Loucy (cell line): ENCODE measurements around the gene RPL23.

Source experiments
- H2AFZ ChIP-seq: fragments of 200-600 bp; sonication (generic); 2 replicates; pipeline ENCODE4 v1.6.0; 2016; ENCODE audit warnings: antibody characterized with exemption, mild to moderate bottlenecking, low read length, moderate library complexity
- H3F3A ChIP-seq: fragments of 200-600 bp; 2 replicates; pipeline ENCODE4 v1.6.0; 2016; ENCODE audit warnings: antibody characterized with exemption, low read depth, mild to moderate bottlenecking
- H3K27me3 ChIP-seq: fragments of 200-600 bp; sonication (generic); 2 replicates; pipeline ENCODE4 v1.6.1; 2014; ENCODE audit warnings: low read length, mild to moderate bottlenecking; ENCODE audit not compliant: insufficient read depth, poor library complexity, severe bottlenecking
- H3K36me3 ChIP-seq: fragments of 200-600 bp; sonication (generic); 2 replicates; pipeline ENCODE4 v1.6.1; 2016; ENCODE audit warnings: low read length; ENCODE audit not compliant: insufficient read depth
- H3K4me1 ChIP-seq: fragments of 200-600 bp; sonication (generic); 2 replicates; pipeline ENCODE4 v1.5.1; 2014; ENCODE audit warnings: low read length, mild to moderate bottlenecking; ENCODE audit not compliant: insufficient read depth, poor library complexity, severe bottlenecking
- H3K4me2 ChIP-seq: fragments of 200-600 bp; sonication (generic); 2 replicates; pipeline ENCODE4 v1.6.0; 2014; ENCODE audit warnings: antibody characterized with exemption, low read length, low read depth, mild to moderate bottlenecking; ENCODE audit not compliant: poor library complexity, severe bottlenecking
- H3K4me3 ChIP-seq: fragments of 200-600 bp; sonication (generic); 2 replicates; pipeline ENCODE4 v1.5.1; 2014; ENCODE audit warnings: low read length, mild to moderate bottlenecking, mixed read lengths; ENCODE audit not compliant: poor library complexity, severe bottlenecking
- H3K79me2 ChIP-seq: fragments of 200-600 bp; sonication (generic); 2 replicates; pipeline ENCODE4 v1.6.1; 2014; ENCODE audit warnings: low read length; ENCODE audit not compliant: insufficient read depth
- H3K9ac ChIP-seq: fragments of 200-600 bp; sonication (generic); 2 replicates; pipeline ENCODE4 v1.6.0; 2014; ENCODE audit warnings: mild to moderate bottlenecking, low read depth, low read length, moderate library complexity; ENCODE audit not compliant: poor library complexity, severe bottlenecking
- H3K9me2 ChIP-seq: fragments of 200-600 bp; sonication (generic); replicated peaks from 2 replicates; pipeline ENCODE4 v1.6.1; 2016; ENCODE audit warnings: low read depth, low read length, mixed read lengths
- H3K9me3 ChIP-seq: fragments of 200-600 bp; sonication (generic); 2 replicates; pipeline ENCODE4 v1.6.1; 2014; ENCODE audit warnings: mild to moderate bottlenecking, antibody characterized with exemption, low read length, low read depth; ENCODE audit not compliant: insufficient read depth
- H4K20me1 ChIP-seq: fragments of 200-600 bp; sonication (generic); 2 replicates; pipeline ENCODE4 v1.6.0; 2014; ENCODE audit warnings: antibody characterized with exemption, low read length, mild to moderate bottlenecking; ENCODE audit not compliant: insufficient read depth, poor library complexity, severe bottlenecking
- EZH2phosphoT487 ChIP-seq: fragments of 200-600 bp; IDR thresholded peaks from 2 replicates; pipeline ENCODE4 v1.6.1; 2018; ENCODE audit warnings: antibody characterized with exemption, mild to moderate bottlenecking, moderate library complexity, borderline replicate concordance
- TF ChIP-seq, protein P1 (sequence below): fragments of 200-600 bp; sonication (generic); conservative IDR thresholded peaks from 2 replicates; pipeline ENCODE4 v1.5.1; 2014; ENCODE audit warnings: mild to moderate bottlenecking, antibody characterized with exemption, low read length

RPL23 gene

DNA sequence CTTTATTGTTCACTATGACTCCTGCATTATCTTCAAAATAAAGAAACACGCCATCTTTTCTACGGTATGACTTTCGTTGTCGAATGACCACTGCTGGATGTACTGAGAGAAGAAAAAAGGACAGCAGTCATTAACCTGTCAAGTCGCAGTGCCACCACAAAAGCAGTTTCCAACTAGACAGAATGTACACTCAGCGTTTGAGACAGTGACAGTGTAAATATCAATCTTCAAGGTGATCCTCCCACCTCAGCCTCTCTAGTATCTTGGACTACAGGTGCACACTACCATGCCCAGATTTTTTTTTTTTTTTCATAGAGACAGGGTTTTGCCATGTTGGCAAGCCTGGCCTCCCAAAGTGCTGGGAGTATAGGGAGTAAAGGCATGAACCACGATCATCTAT lies 3.1 kb downstream of the RPL23 start:
- peaks cover 12% of the 10 kb centered on the region for H3F3A ChIP-seq
- no peak for TF ChIP-seq EZH2phosphoT487
- TF ChIP-seq, protein P1, sequence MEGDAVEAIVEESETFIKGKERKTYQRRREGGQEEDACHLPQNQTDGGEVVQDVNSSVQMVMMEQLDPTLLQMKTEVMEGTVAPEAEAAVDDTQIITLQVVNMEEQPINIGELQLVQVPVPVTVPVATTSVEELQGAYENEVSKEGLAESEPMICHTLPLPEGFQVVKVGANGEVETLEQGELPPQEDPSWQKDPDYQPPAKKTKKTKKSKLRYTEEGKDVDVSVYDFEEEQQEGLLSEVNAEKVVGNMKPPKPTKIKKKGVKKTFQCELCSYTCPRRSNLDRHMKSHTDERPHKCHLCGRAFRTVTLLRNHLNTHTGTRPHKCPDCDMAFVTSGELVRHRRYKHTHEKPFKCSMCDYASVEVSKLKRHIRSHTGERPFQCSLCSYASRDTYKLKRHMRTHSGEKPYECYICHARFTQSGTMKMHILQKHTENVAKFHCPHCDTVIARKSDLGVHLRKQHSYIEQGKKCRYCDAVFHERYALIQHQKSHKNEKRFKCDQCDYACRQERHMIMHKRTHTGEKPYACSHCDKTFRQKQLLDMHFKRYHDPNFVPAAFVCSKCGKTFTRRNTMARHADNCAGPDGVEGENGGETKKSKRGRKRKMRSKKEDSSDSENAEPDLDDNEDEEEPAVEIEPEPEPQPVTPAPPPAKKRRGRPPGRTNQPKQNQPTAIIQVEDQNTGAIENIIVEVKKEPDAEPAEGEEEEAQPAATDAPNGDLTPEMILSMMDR = no peak
- H3K27me3 ChIP-seq = peaks cover 7% of the 10 kb centered on the region
- peak overlapping the region; percentile 94 for H3K9ac ChIP-seq
- peaks cover 52% of the 10 kb centered on the region; the same call in 1 of the 2 replicates for H3K36me3 ChIP-seq
- H3K9me2 ChIP-seq = no peaks in the 10 kb centered on the region
- H3K4me2 ChIP-seq = peak overlapping the region; percentile 99
- peaks cover 58% of the 10 kb centered on the region for H4K20me1 ChIP-seq
- H3K4me1 ChIP-seq = peaks cover 31% of the 10 kb centered on the region
- peaks cover 53% of the 10 kb centered on the region for H3K79me2 ChIP-seq
- no peak overlapping the region for H2AFZ ChIP-seq
- peak overlapping the region; percentile 95 for H3K4me3 ChIP-seq
- no peaks in the 10 kb centered on the region for H3K9me3 ChIP-seq

DNA sequence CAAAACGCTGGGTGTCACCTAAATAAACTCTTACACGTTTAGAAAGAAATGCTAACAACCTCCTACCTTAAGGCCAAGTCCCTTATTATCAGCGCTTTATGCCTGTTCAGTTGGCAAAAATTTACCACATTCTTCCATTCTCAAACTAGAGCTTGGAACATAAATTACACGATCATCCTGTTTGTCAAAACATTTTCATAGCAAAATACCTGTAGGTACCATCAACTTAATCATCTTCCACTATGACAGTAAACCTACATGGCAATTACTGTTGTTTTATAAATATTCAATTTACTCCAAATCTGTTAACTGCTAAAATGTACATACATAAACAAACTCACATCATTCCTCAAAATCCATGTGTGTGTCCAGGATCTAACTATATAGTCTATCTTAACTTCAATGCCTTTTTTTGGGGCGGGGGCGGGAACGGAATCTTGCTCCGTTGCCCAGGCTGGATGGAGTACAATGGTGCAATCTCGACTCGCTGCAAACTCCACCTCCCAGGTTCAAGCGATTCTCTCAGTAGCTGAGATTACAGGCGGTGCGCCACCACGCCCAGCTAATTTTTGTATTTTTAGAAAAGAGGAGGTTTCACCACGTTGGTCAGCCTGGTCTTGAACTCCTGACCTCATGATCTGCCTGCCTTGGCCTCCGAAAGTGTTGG lies 4.4 kb downstream of the RPL23 start:
- peaks cover 53% of the 10 kb centered on the region for H3K79me2 ChIP-seq
- H3K36me3 ChIP-seq = peaks cover 52% of the 10 kb centered on the region; the same call in 1 of the 2 replicates
- peaks cover 12% of the 10 kb centered on the region for H3F3A ChIP-seq
- peaks cover 25% of the 10 kb centered on the region for H3K4me1 ChIP-seq
- H3K9ac ChIP-seq = no peak overlapping the region
- peaks cover 7% of the 10 kb centered on the region for H3K27me3 ChIP-seq
- H3K4me2 ChIP-seq = peak overlapping the region; percentile 99
- H4K20me1 ChIP-seq = peaks cover 58% of the 10 kb centered on the region
- no peak overlapping the region for H2AFZ ChIP-seq
- TF ChIP-seq, protein P1 = no peak
- no peak for TF ChIP-seq EZH2phosphoT487
- no peaks in the 10 kb centered on the region for H3K9me2 ChIP-seq
- H3K4me3 ChIP-seq = no peak overlapping the region
- H3K9me3 ChIP-seq = no peaks in the 10 kb centered on the region

DNA sequence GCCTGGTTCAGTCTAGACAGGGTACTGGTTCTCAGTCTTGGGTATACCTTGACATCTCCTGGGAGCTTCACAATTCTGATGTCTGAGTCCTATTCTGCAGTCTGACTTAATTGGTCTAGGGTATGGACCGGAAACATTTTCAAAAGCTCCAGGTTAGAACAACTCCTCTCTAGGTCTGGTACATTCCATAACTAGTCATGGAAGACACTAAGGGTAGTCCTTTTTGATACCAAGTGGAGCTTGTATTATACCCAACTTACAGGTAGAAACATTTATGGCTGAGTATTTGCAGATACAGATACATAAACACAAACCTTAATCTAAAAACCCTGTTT lies 5.0 kb downstream of the RPL23 start:
- H3K4me1 ChIP-seq = peaks cover 24% of the 10 kb centered on the region
- H3K79me2 ChIP-seq = peaks cover 52% of the 10 kb centered on the region
- no peaks in the 10 kb centered on the region for H3K9me3 ChIP-seq
- peaks cover 52% of the 10 kb centered on the region; the same call in 1 of the 2 replicates for H3K36me3 ChIP-seq
- H3K27me3 ChIP-seq = peaks cover 6% of the 10 kb centered on the region
- H2AFZ ChIP-seq = no peak overlapping the region
- peaks cover 58% of the 10 kb centered on the region for H4K20me1 ChIP-seq
- no peaks in the 10 kb centered on the region for H3K9me2 ChIP-seq
- H3K4me3 ChIP-seq = no peak overlapping the region
- TF ChIP-seq, protein P1 = no peak
- TF ChIP-seq EZH2phosphoT487 = no peak
- H3F3A ChIP-seq = peaks cover 12% of the 10 kb centered on the region
- no peak overlapping the region for H3K4me2 ChIP-seq
- H3K9ac ChIP-seq = no peak overlapping the region
